WTC11 (cell line): ENCODE data around the gene THOP1. TPM values are rescaled to one million over a fixed set of nuclear protein-coding genes. Genes with fewer than 3 reads are reported as not detected.

Experiments
- ATAC-seq: fragments of 200-7000 bp; cut with Tn5 transposase; 2 replicates; pipeline ENCODE4 v1.10.0; 2021; ENCODE audit warnings: mild to moderate bottlenecking, moderate library complexity
- CTCF ChIA-PET: fragments of 300-600 bp; sonication (Branson Sonifier 250); formaldehyde crosslinking; loops from one replicate; lab custom pipeline; 2021; ENCODE audit warnings: antibody characterized with exemption; lab: Charles Lee
- POLR2A ChIA-PET: fragments of 350-600 bp; sonication (Branson Sonifier 250); formaldehyde crosslinking; loops from one replicate; lab custom pipeline; 2021; ENCODE audit warnings: antibody characterized with exemption; lab: Charles Lee
- DNase-seq: peaks from one replicate; pipeline ENCODE4 v3.0.0; 2021; ENCODE audit warnings: low spot score
- H3K27ac Mint-ChIP-seq: 2 replicates; pipeline ENCODE4 v1.8.0; 2021; ENCODE audit warnings: mixed read lengths
- H3K27me3 Mint-ChIP-seq: 2 replicates; pipeline ENCODE4 v1.8.0; 2021; ENCODE audit warnings: low read depth, mild to moderate bottlenecking, moderate library complexity, mixed read lengths
- H3K36me3 Mint-ChIP-seq: 2 replicates; pipeline ENCODE4 v1.8.0; 2021; ENCODE audit warnings: mixed read lengths
- H3K4me1 Mint-ChIP-seq: 2 replicates; pipeline ENCODE4 v1.8.0; 2022; ENCODE audit warnings: mixed read lengths
- H3K4me3 Mint-ChIP-seq: 2 replicates; pipeline ENCODE4 v1.8.0; 2021; ENCODE audit warnings: mild to moderate bottlenecking, moderate library complexity, mixed read lengths
- H3K9me3 Mint-ChIP-seq: 2 replicates; pipeline ENCODE4 v1.8.0; 2021; ENCODE audit warnings: mixed read lengths
- AFF4 ChIP-seq: sonication (generic); formaldehyde crosslinking; IDR thresholded peaks from 2 replicates; pipeline ENCODE4 v1.8.1; 2023; ENCODE audit warnings: mild to moderate bottlenecking, missing genetic modification reagents, borderline replicate concordance
- ARID4B ChIP-seq: sonication (generic); formaldehyde crosslinking; IDR thresholded peaks from 2 replicates; pipeline ENCODE4 v1.8.0; 2023; ENCODE audit warnings: missing genetic modification reagents, mild to moderate bottlenecking, borderline replicate concordance
- ATF2 ChIP-seq: sonication (generic); formaldehyde crosslinking; IDR thresholded peaks from 2 replicates; pipeline ENCODE4 v1.8.1; 2022; ENCODE audit warnings: low read depth, missing genetic modification reagents, borderline replicate concordance
- ESRRA ChIP-seq: sonication (generic); formaldehyde crosslinking; IDR thresholded peaks from 2 replicates; pipeline ENCODE4 v1.8.1; 2022; ENCODE audit warnings: mild to moderate bottlenecking, missing genetic modification reagents, borderline replicate concordance
- FOXJ3 ChIP-seq: sonication (generic); formaldehyde crosslinking; IDR thresholded peaks from 2 replicates; pipeline ENCODE4 v1.9.0; 2021; ENCODE audit warnings: missing genetic modification reagents, mild to moderate bottlenecking, borderline replicate concordance
- JAZF1 ChIP-seq: fragments of 250-450 bp; sonication (Bioruptor Pico); IDR thresholded peaks from 2 replicates; pipeline ENCODE4 v1.9.0; 2021; ENCODE audit warnings: moderate library complexity, mild to moderate bottlenecking, inconsistent platforms
- MAX ChIP-seq: sonication (generic); formaldehyde crosslinking; IDR thresholded peaks from 2 replicates; pipeline ENCODE4 v1.8.0; 2022; ENCODE audit warnings: mild to moderate bottlenecking, missing genetic modification reagents
- NFATC4 ChIP-seq: fragments of 250-450 bp; sonication (Bioruptor Pico); IDR thresholded peaks from 2 replicates; pipeline ENCODE4 v1.9.0; 2021; ENCODE audit warnings: mild to moderate bottlenecking
- OVOL2 ChIP-seq: fragments of 250-450 bp; sonication (Bioruptor Pico); IDR thresholded peaks from 2 replicates; pipeline ENCODE4 v1.9.0; 2021; ENCODE audit warnings: mild to moderate bottlenecking, borderline replicate concordance
- PRDM15 ChIP-seq: sonication (generic); formaldehyde crosslinking; IDR thresholded peaks from 2 replicates; pipeline ENCODE4 v1.8.0; 2022; ENCODE audit warnings: missing genetic modification reagents
- TEAD1 ChIP-seq: sonication (generic); formaldehyde crosslinking; IDR thresholded peaks from 2 replicates; pipeline ENCODE4 v1.8.0; 2022; ENCODE audit warnings: mild to moderate bottlenecking, missing genetic modification reagents
- ZNF219 ChIP-seq: sonication (generic); formaldehyde crosslinking; IDR thresholded peaks from 2 replicates; pipeline ENCODE4 v1.8.0; 2023; ENCODE audit warnings: missing genetic modification reagents, mild to moderate bottlenecking, borderline replicate concordance
- ZNF317 ChIP-seq: sonication (generic); formaldehyde crosslinking; IDR thresholded peaks from 2 replicates; pipeline ENCODE4 v1.8.1; 2023; ENCODE audit warnings: low read depth, mild to moderate bottlenecking, moderate library complexity, missing genetic modification reagents, borderline replicate concordance
- ZNF416 ChIP-seq: fragments of 250-450 bp; sonication (Bioruptor Pico); IDR thresholded peaks from 2 replicates; pipeline ENCODE4 v1.9.0; 2021; ENCODE audit warnings: mild to moderate bottlenecking, inconsistent platforms
- total RNA-seq: library from RNA; stranded (reverse); gene quantifications from 3 replicates; pipeline ENCODE4 v1.2.3, GENCODE V29; 2021

The THOP1 gene
- total RNA-seq, 1 experiment from 2014 or later: 181 TPM

- CTCF ChIA-PET: no interaction called here
- H3K4me3 Mint-ChIP-seq: no peak overlapping the region
- H3K36me3 Mint-ChIP-seq: peaks cover 34% of the 10 kb centered on the region
- no peaks in the 10 kb centered on the region for H3K9me3 Mint-ChIP-seq
- peaks cover 10% of the 10 kb centered on the region for H3K4me1 Mint-ChIP-seq
- POLR2A ChIA-PET: no interaction called here
- no peak overlapping the region for H3K27ac Mint-ChIP-seq
- TF ChIP-seq FOXJ3 (CRISPR knock-in tag) (no peak), ATF2 (no peak), ARID4B (CRISPR knock-in tag) (no peak), ESRRA (CRISPR knock-in tag) (no peak), JAZF1 (CRISPR knock-in tag) (no peak), PRDM15 (no peak), NFATC4 (CRISPR knock-in tag) (no peak), ZNF219 (CRISPR knock-in tag) (no peak), TEAD1 (CRISPR knock-in tag) (no peak), AFF4 (no peak), MAX (CRISPR knock-in tag) (no peak), ZNF317 (no peak), ZNF416 (CRISPR knock-in tag) (no peak), OVOL2 (CRISPR knock-in tag) (no peak)
- no peak for DNase-seq
- no peak for ATAC-seq
- H3K27me3 Mint-ChIP-seq: no peaks in the 10 kb centered on the region
Measured at GRCh38 chr19:2790557-2791271, 5.4 kb downstream of the THOP1 start.
